ENCODE measurements around the gene SUSD6. TPM values are rescaled to one million over a fixed set of nuclear protein-coding genes. Genes with fewer than 3 reads are reported as not detected.

The SUSD6 gene
- total and polyA plus RNA-seq, 9 of the 15 experiments (the other 6 are each of a cell fraction or from before 2014, with no cell fraction given): 2.9 to 20.7 (median 5.6) TPM

DNA sequence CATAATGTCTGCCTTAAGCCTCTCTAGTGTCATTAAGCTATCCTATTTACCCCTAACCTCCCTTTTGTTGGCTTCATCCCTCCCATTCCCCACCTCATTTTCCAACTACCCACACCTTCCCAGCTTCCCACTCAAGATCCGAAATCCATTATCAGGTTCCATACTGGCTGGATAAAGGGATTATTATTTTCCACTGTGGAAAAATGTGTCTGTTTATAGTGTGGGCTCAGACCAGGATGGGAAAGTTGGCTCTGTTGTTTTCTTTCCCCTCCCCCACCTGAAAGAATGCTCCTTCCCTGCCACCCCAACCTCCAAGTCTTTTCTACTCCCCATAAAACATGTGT is 49.8 kb downstream of the SUSD6 start (continued):
- TF ChIP-seq, protein P1, sequence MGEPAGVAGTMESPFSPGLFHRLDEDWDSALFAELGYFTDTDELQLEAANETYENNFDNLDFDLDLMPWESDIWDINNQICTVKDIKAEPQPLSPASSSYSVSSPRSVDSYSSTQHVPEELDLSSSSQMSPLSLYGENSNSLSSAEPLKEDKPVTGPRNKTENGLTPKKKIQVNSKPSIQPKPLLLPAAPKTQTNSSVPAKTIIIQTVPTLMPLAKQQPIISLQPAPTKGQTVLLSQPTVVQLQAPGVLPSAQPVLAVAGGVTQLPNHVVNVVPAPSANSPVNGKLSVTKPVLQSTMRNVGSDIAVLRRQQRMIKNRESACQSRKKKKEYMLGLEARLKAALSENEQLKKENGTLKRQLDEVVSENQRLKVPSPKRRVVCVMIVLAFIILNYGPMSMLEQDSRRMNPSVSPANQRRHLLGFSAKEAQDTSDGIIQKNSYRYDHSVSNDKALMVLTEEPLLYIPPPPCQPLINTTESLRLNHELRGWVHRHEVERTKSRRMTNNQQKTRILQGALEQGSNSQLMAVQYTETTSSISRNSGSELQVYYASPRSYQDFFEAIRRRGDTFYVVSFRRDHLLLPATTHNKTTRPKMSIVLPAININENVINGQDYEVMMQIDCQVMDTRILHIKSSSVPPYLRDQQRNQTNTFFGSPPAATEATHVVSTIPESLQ (CRISPR knock-in tag; IDR thresholded peaks at IDR 0.05): no peak
- TF ChIP-seq ADNP (tag; IDR thresholded peaks at IDR 0.05) (no peak), TCF3 (CRISPR knock-in tag; IDR thresholded peaks at IDR 0.05) (no peak)

DNA sequence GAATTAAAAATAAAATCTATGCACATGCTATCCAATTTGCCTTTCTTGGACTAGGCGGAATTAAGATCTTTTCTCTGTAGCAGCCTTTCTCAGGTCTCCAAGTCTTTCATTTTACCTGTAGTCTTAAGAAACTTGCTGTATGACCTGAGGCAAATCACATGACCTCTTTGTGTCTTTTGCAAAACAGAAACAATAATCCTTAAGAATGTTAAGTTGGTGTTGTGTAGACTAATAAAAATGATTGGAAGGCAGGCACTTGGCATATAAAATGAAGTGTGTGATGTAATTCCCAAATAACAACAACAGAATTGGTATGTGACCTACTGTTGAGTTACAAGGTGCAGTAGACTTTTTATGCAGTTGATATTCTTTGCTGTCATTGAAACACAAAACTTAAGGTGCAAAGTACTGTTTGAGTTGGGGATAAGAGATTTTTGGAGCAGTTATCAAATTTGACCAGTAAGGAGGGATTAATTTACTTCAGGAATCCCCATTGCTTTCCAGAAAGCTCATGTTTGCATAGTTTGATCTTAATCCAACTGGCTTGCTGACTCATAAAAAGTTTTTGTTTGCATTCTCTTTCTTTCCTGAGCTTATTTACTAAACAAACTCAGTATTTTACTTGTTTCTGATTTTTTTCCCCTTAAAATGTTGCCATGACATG is 51.4 kb downstream of the SUSD6 start:
- TF ChIP-seq DPF2 (IDR thresholded peaks at IDR 0.05) (peak; percentile 57; the same call in 1 of the 2 replicates), SMARCA4 (IDR thresholded peaks at IDR 0.05) (peak; percentile 22; the same call in 1 of the 2 replicates), SMARCE1 (IDR thresholded peaks at IDR 0.05) (peak; percentile 60; the same call in 1 of the 2 replicates), ZNF695 (CRISPR knock-in tag; IDR thresholded peaks at IDR 0.05) (no peak), FOSL1 (tag; conservative IDR thresholded peaks at IDR 0.05) (peak; percentile 58), ZNF121 (CRISPR knock-in tag; conservative IDR thresholded peaks at IDR 0.05) (no peak), HNRNPH1 (optimal IDR thresholded peaks at IDR 0.05; ENCODE audit: low read depth, low read length) (no peak), ZNF253 (CRISPR knock-in tag; conservative IDR thresholded peaks at IDR 0.05) (no peak), ARID1B (IDR thresholded peaks at IDR 0.05) (peak; percentile 48; the same call in 1 of the 2 replicates), FOXA3 (CRISPR knock-in tag; conservative IDR thresholded peaks at IDR 0.05 in 1 of 2, IDR thresholded peaks at IDR 0.05 in 1 of 2) (peak in 1 of 2 experiments; percentile 87; a peak in 2 of 4 replicates), ZNF561 (CRISPR knock-in tag; conservative IDR thresholded peaks at IDR 0.05) (no peak), NFE2L1 (tag; IDR thresholded peaks at IDR 0.05; ENCODE audit: borderline replicate concordance, low read depth) (no peak)
- TF ChIP-seq, protein P2, sequence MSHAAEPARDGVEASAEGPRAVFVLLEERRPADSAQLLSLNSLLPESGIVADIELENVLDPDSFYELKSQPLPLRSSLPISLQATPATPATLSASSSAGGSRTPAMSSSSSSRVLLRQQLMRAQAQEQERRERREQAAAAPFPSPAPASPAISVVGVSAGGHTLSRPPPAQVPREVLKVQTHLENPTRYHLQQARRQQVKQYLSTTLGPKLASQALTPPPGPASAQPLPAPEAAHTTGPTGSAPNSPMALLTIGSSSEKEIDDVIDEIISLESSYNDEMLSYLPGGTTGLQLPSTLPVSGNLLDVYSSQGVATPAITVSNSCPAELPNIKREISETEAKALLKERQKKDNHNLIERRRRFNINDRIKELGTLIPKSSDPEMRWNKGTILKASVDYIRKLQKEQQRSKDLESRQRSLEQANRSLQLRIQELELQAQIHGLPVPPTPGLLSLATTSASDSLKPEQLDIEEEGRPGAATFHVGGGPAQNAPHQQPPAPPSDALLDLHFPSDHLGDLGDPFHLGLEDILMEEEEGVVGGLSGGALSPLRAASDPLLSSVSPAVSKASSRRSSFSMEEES (CRISPR knock-in tag; IDR thresholded peaks at IDR 0.05): peak; percentile 65
- TF ChIP-seq, protein P3, sequence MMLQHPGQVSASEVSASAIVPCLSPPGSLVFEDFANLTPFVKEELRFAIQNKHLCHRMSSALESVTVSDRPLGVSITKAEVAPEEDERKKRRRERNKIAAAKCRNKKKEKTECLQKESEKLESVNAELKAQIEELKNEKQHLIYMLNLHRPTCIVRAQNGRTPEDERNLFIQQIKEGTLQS (IDR thresholded peaks at IDR 0.05): peak; percentile 33; the same call in 1 of the 2 replicates
- TF ChIP-seq, protein P3 (CRISPR knock-in tag; conservative IDR thresholded peaks at IDR 0.05): no peak
- 100% methylated on average over 1 of the region's 1 CpG for WGBS (ENCODE audit: insufficient coverage, low coverage, missing lambda C conversion rate)
- ChIA-PET POLR2A (interaction anchor here (0.7 kb wide), 1 partner anchor 16 kb away, joined by 3 read pairs; no protein-coding TSS in a partner anchor), CTCF (ENCODE audit: low intra/inter-chr PET ratio) (no interaction called here)
- DNase-seq (ENCODE audit: extremely low read depth in 1 of 4, low spot score in 3 of 4) (no peak), FAIRE-seq (peak; percentile 35), ATAC-seq (no peak)
- Histone ChIP-seq H3K9ac (ENCODE audit: insufficient read depth in 1 of 2, low read depth in 2 of 2, low read length in 2 of 2) (no peak overlapping the region), H3K27me3 (ENCODE audit: control insufficient read depth in 2 of 2, insufficient read depth in 2 of 2, low read length in 2 of 2) (no peaks in the 10 kb centered on the region), H3K4me1 (replicated peaks in 1 of 2; ENCODE audit: control insufficient read depth in 2 of 2, insufficient read depth in 2 of 2, low read length in 2 of 2) (peaks cover 12 to 52% of the 10 kb centered on the region in 2 experiments; a peak in 4 of 5 replicates), H4K20me1 (replicated peaks; ENCODE audit: control insufficient read depth, insufficient read depth, low read length) (no peaks in the 10 kb centered on the region), H3K9me1 (ENCODE audit: control insufficient read depth, insufficient read depth, low read length) (no peaks in the 10 kb centered on the region), H3K36me3 (ENCODE audit: control insufficient read depth, insufficient read depth, low read length) (peaks cover 25% of the 10 kb centered on the region; the same call in 2 of the 3 replicates), H3K4me2 (ENCODE audit: insufficient read depth, low read length) (no peak overlapping the region), H3K4me3 (no peak overlapping the region), H3K79me2 (ENCODE audit: control insufficient read depth, insufficient read depth, low read length) (peaks cover 81% of the 10 kb centered on the region), H3K9me3 (replicated peaks; ENCODE audit: control insufficient read depth, insufficient read depth, low read depth, low read length) (no peaks in the 10 kb centered on the region), H3K27ac (ENCODE audit: extremely low read depth, low read depth, low read length) (no peak overlapping the region), H2AFZ (ENCODE audit: low read depth, low read length) (no peak overlapping the region)
- no TSS peak for BruUV-seq (replicated peaks)
- intact Hi-C loops (cut with micrococcal nuclease): no loop called here
- in situ Hi-C loops (cut with MboI): no loop called here
